ENCODE data around the gene COLQ. TPM values are rescaled to one million over a fixed set of nuclear protein-coding genes. Genes with fewer than 3 reads are reported as not detected.

COLQ gene
- total RNA-seq, 1 experiment from 2014 or later, result not detected

DNA sequence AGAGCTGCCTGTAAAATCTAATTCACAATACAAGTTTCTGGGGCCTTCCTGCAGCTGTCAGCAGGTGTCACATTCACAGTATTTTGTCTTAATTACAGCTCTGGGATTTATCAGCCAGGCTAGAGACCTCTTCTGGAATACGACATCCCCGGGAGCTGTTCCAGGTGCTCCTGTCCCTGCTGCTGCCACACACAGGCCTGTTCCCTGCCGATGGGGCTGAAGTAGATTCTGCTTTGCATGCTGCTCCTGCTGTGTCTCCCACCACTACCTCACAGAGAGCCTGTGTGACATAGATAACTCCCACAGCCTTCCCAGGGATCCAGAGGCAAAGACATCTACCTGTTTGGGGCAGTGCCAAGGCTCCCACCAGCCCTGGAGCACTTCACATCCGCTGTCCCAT lies 20.4 kb downstream of the COLQ start:
- no peaks in the 10 kb centered on the region for H3K4me1 ChIP-seq
- no peak for DNase-seq
- intact Hi-C loops (cut with micrococcal nuclease; ENCODE audit: unreplicated experiment), result no loop called here
- H3K9me3 ChIP-seq, result no peaks in the 10 kb centered on the region
- Mint-ChIP-seq H3K4me3 (ENCODE audit: unreplicated experiment) (no peak overlapping the region), H3K36me3 (ENCODE audit: insufficient read depth, unreplicated experiment) (no peaks in the 10 kb centered on the region), H3K4me1 (ENCODE audit: low read depth, unreplicated experiment) (no peaks in the 10 kb centered on the region), H3K9me3 (ENCODE audit: unreplicated experiment) (no peaks in the 10 kb centered on the region), H3K27ac (ENCODE audit: unreplicated experiment) (no peak overlapping the region), H3K27me3 (ENCODE audit: insufficient read depth, unreplicated experiment) (peaks cover 2% of the 10 kb centered on the region)
- H3K4me3 ChIP-seq (ENCODE audit: low read depth, low read length), result no peak overlapping the region
- ChIA-PET POLR2A (no interaction called here), CTCF (no interaction called here)
- H3K36me3 ChIP-seq (ENCODE audit: control insufficient read depth, insufficient read depth, low read length), result no peaks in the 10 kb centered on the region
- H3K27me3 ChIP-seq (replicated peaks; ENCODE audit: control insufficient read depth, insufficient read depth, low read length), result no peaks in the 10 kb centered on the region
- TF ChIP-seq, protein P1, sequence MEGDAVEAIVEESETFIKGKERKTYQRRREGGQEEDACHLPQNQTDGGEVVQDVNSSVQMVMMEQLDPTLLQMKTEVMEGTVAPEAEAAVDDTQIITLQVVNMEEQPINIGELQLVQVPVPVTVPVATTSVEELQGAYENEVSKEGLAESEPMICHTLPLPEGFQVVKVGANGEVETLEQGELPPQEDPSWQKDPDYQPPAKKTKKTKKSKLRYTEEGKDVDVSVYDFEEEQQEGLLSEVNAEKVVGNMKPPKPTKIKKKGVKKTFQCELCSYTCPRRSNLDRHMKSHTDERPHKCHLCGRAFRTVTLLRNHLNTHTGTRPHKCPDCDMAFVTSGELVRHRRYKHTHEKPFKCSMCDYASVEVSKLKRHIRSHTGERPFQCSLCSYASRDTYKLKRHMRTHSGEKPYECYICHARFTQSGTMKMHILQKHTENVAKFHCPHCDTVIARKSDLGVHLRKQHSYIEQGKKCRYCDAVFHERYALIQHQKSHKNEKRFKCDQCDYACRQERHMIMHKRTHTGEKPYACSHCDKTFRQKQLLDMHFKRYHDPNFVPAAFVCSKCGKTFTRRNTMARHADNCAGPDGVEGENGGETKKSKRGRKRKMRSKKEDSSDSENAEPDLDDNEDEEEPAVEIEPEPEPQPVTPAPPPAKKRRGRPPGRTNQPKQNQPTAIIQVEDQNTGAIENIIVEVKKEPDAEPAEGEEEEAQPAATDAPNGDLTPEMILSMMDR (IDR thresholded peaks at IDR 0.05; ENCODE audit: insufficient read depth in 1 of 2, low read depth in 1 of 2, low read length in 1 of 2, severe bottlenecking in 1 of 2, unreplicated experiment in 1 of 2), result no peak
- BruUV-seq (replicated peaks), result no TSS peak

DNA sequence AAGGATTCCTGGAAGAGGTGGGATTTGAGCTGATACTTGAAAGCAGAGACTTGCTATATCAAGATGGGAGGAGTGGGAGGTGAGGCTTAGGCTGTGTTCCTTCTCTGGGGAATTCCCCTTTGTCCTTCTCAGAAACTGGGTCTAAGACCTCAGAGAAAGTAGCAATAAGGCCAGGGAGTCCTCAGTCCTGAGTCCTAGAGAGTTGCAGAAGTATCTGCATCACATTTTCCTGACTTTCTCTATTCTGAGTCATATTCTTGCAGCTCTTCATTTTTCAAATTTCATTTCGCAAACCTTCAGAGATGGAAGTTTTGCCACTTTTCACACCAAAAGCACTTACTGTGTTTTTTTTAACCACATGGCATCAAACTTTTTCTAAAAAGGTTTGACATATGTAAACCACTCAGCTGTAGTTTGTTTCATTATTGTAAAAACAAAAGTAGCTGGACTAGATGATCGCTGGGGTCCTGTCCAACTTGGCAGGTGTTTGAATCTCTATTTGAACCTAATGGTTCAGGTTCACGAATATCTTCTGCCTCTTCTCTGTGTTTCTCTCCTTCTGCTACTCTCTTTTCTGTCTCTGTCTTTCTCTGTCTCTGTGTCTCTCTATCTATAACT lies 21.3 kb downstream of the COLQ start:
- H3K4me1 ChIP-seq, result no peaks in the 10 kb centered on the region
- H3K36me3 ChIP-seq (ENCODE audit: control insufficient read depth, insufficient read depth, low read length), result no peaks in the 10 kb centered on the region
- no peak overlapping the region for H3K4me3 ChIP-seq (ENCODE audit: low read depth, low read length)
- no peak for DNase-seq
- intact Hi-C loops (cut with micrococcal nuclease; ENCODE audit: unreplicated experiment), result no loop called here
- CTCF ChIA-PET, result no interaction called here
- H3K4me3 Mint-ChIP-seq (ENCODE audit: unreplicated experiment), result no peak overlapping the region
- H3K9me3 Mint-ChIP-seq (ENCODE audit: unreplicated experiment), result no peaks in the 10 kb centered on the region
- no peaks in the 10 kb centered on the region for H3K9me3 ChIP-seq
- POLR2A ChIA-PET, result no interaction called here
- no peaks in the 10 kb centered on the region for H3K4me1 Mint-ChIP-seq (ENCODE audit: low read depth, unreplicated experiment)
- no peaks in the 10 kb centered on the region for H3K36me3 Mint-ChIP-seq (ENCODE audit: insufficient read depth, unreplicated experiment)
- no peaks in the 10 kb centered on the region for H3K27me3 ChIP-seq (replicated peaks; ENCODE audit: control insufficient read depth, insufficient read depth, low read length)
- BruUV-seq (replicated peaks), result no TSS peak
- H3K27me3 Mint-ChIP-seq (ENCODE audit: insufficient read depth, unreplicated experiment), result peaks cover 2% of the 10 kb centered on the region
- H3K27ac Mint-ChIP-seq (ENCODE audit: unreplicated experiment), result no peak overlapping the region
- TF ChIP-seq, protein P1 (IDR thresholded peaks at IDR 0.05; ENCODE audit: insufficient read depth in 1 of 2, low read depth in 1 of 2, low read length in 1 of 2, severe bottlenecking in 1 of 2, unreplicated experiment in 1 of 2), result no peak

DNA sequence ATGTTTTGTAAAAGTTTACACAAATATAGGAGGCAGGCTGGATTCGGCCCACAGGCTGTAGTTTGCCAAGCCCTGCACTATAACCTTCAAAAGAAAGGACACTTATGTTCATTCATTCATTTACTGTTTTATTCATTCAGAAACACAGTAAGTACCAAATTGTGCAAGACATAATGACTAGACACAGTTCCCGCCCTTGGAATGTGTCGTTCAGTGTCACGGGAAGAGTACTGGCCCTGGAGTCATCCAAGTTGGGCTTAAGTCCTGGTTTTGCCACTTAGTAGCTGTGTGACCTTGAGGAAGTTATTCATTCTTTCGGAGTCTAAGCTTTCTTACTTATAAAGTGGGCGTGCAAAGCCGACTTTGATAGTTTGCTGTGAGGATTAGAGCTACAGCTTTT lies 22.0 kb downstream of the COLQ start:
- H3K4me3 ChIP-seq (ENCODE audit: low read depth, low read length), result no peak overlapping the region
- H3K27me3 ChIP-seq (replicated peaks; ENCODE audit: control insufficient read depth, insufficient read depth, low read length), result no peaks in the 10 kb centered on the region
- no peaks in the 10 kb centered on the region for H3K36me3 ChIP-seq (ENCODE audit: control insufficient read depth, insufficient read depth, low read length)
- Mint-ChIP-seq H3K4me3 (ENCODE audit: unreplicated experiment) (no peak overlapping the region), H3K36me3 (ENCODE audit: insufficient read depth, unreplicated experiment) (no peaks in the 10 kb centered on the region), H3K27ac (ENCODE audit: unreplicated experiment) (no peak overlapping the region), H3K27me3 (ENCODE audit: insufficient read depth, unreplicated experiment) (peaks cover 2% of the 10 kb centered on the region), H3K9me3 (ENCODE audit: unreplicated experiment) (no peaks in the 10 kb centered on the region), H3K4me1 (ENCODE audit: low read depth, unreplicated experiment) (no peaks in the 10 kb centered on the region)
- ChIA-PET CTCF (interaction anchor here (0.6 kb wide), 1 partner anchor 561 kb away, joined by 9 read pairs; no protein-coding TSS in a partner anchor), POLR2A (no interaction called here)
- no peak for DNase-seq
- intact Hi-C loops (cut with micrococcal nuclease; ENCODE audit: unreplicated experiment), result no loop called here
- no peaks in the 10 kb centered on the region for H3K9me3 ChIP-seq
- no TSS peak for BruUV-seq (replicated peaks)
- TF ChIP-seq, protein P1 (IDR thresholded peaks at IDR 0.05; ENCODE audit: insufficient read depth in 1 of 2, low read depth in 1 of 2, low read length in 1 of 2, severe bottlenecking in 1 of 2, unreplicated experiment in 1 of 2), result no peak
- H3K4me1 ChIP-seq, result no peaks in the 10 kb centered on the region
